Measurements from ENCODE around the gene IGFL4.

Gene IGFL4

GRCh38 chr19:46060012-46060411 lies 19.2 kb upstream of the IGFL4 start:
- TF ChIP-seq TEAD4 (IDR thresholded peaks at IDR 0.05) (no peak), NFIC (IDR thresholded peaks at IDR 0.05) (no peak), ZBTB7A (IDR thresholded peaks at IDR 0.05; ENCODE audit: low read depth) (no peak), RAD21 (IDR thresholded peaks at IDR 0.05; ENCODE audit: low read depth) (no peak)

- no peak for TF ChIP-seq CREB1 (IDR thresholded peaks at IDR 0.05; ENCODE audit: low read depth)
Measured at GRCh38 chr19:46058778-46059177, 18.0 kb upstream of the IGFL4 start.

- TF ChIP-seq YY1 (IDR thresholded peaks at IDR 0.05; ENCODE audit: low read depth) = no peak
- TF ChIP-seq RAD21 (IDR thresholded peaks at IDR 0.05; ENCODE audit: low read depth) = no peak
- no peak for TF ChIP-seq NFIC (IDR thresholded peaks at IDR 0.05)
- no peak for TF ChIP-seq USF1 (IDR thresholded peaks at IDR 0.05)
- no peak for TF ChIP-seq CEBPB (IDR thresholded peaks at IDR 0.05)
- no peak for TF ChIP-seq CREB1 (IDR thresholded peaks at IDR 0.05; ENCODE audit: low read depth)
- TF ChIP-seq TEAD4 (IDR thresholded peaks at IDR 0.05) = no peak
- TF ChIP-seq ZBTB7A (IDR thresholded peaks at IDR 0.05; ENCODE audit: low read depth) = no peak
- no peak for TF ChIP-seq REST (IDR thresholded peaks at IDR 0.05; ENCODE audit: low read depth)
Measured at GRCh38 chr19:46056536-46056935, 15.7 kb upstream of the IGFL4 start.

- TF ChIP-seq FOXM1 (IDR thresholded peaks at IDR 0.05; ENCODE audit: borderline replicate concordance, low read depth) (no peak), EP300 (IDR thresholded peaks at IDR 0.05; ENCODE audit: borderline replicate concordance) (no peak), CREB1 (IDR thresholded peaks at IDR 0.05; ENCODE audit: low read depth) (no peak), ZBTB7A (IDR thresholded peaks at IDR 0.05; ENCODE audit: low read depth) (no peak), TEAD4 (IDR thresholded peaks at IDR 0.05) (no peak), RAD21 (IDR thresholded peaks at IDR 0.05; ENCODE audit: low read depth) (no peak), YY1 (IDR thresholded peaks at IDR 0.05; ENCODE audit: low read depth) (no peak), NFIC (IDR thresholded peaks at IDR 0.05) (no peak), MAX (IDR thresholded peaks at IDR 0.05) (no peak), CEBPB (IDR thresholded peaks at IDR 0.05) (no peak), EGR1 (IDR thresholded peaks at IDR 0.05) (no peak), TCF12 (IDR thresholded peaks at IDR 0.05; ENCODE audit: low read depth) (no peak), REST (IDR thresholded peaks at IDR 0.05; ENCODE audit: low read depth) (no peak), TAF1 (IDR thresholded peaks at IDR 0.05; ENCODE audit: low read depth) (no peak), USF1 (IDR thresholded peaks at IDR 0.05) (no peak)
Measured at GRCh38 chr19:46052896-46053295, 12.1 kb upstream of the IGFL4 start.

GRCh38 chr19:46049597-46049996 lies 8.8 kb upstream of the IGFL4 start:
- no peak for TF ChIP-seq YY1 (IDR thresholded peaks at IDR 0.05; ENCODE audit: low read depth)
- no peak for TF ChIP-seq EP300 (IDR thresholded peaks at IDR 0.05; ENCODE audit: borderline replicate concordance)
- no peak for TF ChIP-seq CREB1 (IDR thresholded peaks at IDR 0.05; ENCODE audit: low read depth)
- no peak for TF ChIP-seq RAD21 (IDR thresholded peaks at IDR 0.05; ENCODE audit: low read depth)
- no peak for TF ChIP-seq TEAD4 (IDR thresholded peaks at IDR 0.05)
- no peak for TF ChIP-seq NFIC (IDR thresholded peaks at IDR 0.05)
- no peak for TF ChIP-seq MAX (IDR thresholded peaks at IDR 0.05)
- no peak for TF ChIP-seq REST (IDR thresholded peaks at IDR 0.05; ENCODE audit: low read depth)
- TF ChIP-seq EGR1 (IDR thresholded peaks at IDR 0.05) = no peak
- TF ChIP-seq CEBPB (IDR thresholded peaks at IDR 0.05) = no peak
- no peak for TF ChIP-seq FOXM1 (IDR thresholded peaks at IDR 0.05; ENCODE audit: borderline replicate concordance, low read depth)

Data from Ishikawa (cell line).